ENCODE measurements around the gene DHRS1. TPM values are rescaled to one million over a fixed set of nuclear protein-coding genes. Genes with fewer than 3 reads are reported as not detected.
A peak's percentile ranks its signal among the peaks of the same experiment; 100 is the strongest.

DHRS1 gene
- total RNA-seq, 4 donors from 2014 or later = 49.0 to 101 (median 82.1) TPM

DNA sequence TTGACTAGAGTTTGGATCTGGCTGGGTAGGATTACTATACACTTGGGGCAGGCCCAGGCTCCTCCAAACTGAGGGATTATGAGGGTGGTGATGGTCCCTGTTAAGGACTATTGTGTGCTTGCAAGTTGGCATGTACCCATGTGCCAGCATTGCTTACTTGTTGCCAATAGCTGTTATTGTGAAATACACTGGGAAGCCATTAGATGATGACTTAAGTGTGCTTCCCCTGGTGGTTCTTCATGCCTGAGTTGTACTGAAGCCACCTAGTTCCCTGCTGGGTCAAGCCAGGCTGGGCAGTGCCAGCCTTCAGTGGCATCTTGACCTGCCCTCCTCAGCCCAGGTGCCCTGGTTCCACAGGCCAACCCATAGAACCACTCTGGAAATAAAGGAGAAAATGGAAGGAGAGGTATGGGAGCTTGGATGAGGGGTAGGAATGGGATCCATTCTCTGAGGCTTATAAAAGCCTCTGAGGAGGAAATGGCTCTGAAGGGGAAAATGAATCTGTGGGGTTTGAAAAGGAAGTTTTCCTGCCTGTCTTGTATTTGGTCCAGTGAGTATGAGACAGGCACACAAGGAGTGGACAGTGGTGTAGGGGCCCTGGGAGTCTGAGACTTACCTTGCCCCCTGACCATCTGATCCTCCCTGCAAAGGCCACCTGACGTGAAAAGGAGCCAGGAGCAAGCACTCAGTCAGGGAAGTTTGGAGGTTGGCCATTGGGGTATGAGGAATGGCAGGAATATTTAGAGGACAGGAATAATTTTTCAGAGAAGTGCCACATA is 12.4 kb upstream of the DHRS1 start:
- no peak for DNase-seq (ENCODE audit: low spot score in 2 of 2)
- Histone ChIP-seq H3K36me3 (peaks cover 5% of the 10 kb centered on the region), H3K27ac (peak overlapping the region; percentile 89), H3K9me3 (no peaks in the 10 kb centered on the region), H3K4me1 (peaks cover 96% of the 10 kb centered on the region), H3K4me3 (peak overlapping the region; percentile 63), H3K27me3 (no peaks in the 10 kb centered on the region)
- TF ChIP-seq EP300 (IDR thresholded peaks at IDR 0.05) = no peak
- TF ChIP-seq POLR2AphosphoS5 (IDR thresholded peaks at IDR 0.05) = peak in 1 of 3 donors; percentile 44
- WGBS = 85% methylated on average over 1 of the region's 1 CpG

DNA sequence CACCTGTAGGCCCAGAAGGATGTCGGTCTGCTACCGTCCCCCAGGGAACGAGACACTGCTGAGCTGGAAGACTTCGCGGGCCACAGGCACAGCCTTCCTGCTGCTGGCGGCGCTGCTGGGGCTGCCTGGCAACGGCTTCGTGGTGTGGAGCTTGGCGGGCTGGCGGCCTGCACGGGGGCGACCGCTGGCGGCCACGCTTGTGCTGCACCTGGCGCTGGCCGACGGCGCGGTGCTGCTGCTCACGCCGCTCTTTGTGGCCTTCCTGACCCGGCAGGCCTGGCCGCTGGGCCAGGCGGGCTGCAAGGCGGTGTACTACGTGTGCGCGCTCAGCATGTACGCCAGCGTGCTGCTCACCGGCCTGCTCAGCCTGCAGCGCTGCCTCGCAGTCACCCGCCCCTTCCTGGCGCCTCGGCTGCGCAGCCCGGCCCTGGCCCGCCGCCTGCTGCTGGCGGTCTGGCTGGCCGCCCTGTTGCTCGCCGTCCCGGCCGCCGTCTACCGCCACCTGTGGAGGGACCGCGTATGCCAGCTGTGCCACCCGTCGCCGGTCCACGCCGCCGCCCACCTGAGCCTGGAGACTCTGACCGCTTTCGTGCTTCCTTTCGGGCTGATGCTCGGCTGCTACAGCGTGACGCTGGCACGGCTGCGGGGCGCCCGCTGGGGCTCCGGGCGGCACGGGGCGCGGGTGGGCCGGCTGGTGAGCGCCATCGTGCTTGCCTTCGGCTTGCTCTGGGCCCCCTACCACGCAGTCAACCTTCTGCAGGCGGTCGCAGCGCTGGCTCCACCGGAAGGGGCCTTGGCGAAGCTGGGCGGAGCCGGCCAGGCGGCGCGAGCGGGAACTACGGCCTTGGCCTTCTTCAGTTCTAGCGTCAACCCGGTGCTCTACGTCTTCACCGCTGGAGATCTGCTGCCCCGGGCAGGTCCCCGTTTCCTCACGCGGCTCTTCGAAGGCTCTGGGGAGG is 11.3 kb upstream of the DHRS1 start, which contains the start of gene LTB4R:
LTB4R (plus strand) TSS at position 857 of the 959 bp plus-strand sequence. CDS start 4,150 bp downstream, outside the sequence.
- Histone ChIP-seq H3K27ac (peak within 1 kb of the TSS; percentile 89), H3K27me3 (no peaks in the 10 kb centered on the region), H3K4me3 (peak within 1 kb of the TSS; percentile 63), H3K36me3 (peaks cover 16% of the 10 kb centered on the region), H3K4me1 (peaks cover 85% of the 10 kb centered on the region), H3K9me3 (no peaks in the 10 kb centered on the region)
- TF ChIP-seq, protein P1, sequence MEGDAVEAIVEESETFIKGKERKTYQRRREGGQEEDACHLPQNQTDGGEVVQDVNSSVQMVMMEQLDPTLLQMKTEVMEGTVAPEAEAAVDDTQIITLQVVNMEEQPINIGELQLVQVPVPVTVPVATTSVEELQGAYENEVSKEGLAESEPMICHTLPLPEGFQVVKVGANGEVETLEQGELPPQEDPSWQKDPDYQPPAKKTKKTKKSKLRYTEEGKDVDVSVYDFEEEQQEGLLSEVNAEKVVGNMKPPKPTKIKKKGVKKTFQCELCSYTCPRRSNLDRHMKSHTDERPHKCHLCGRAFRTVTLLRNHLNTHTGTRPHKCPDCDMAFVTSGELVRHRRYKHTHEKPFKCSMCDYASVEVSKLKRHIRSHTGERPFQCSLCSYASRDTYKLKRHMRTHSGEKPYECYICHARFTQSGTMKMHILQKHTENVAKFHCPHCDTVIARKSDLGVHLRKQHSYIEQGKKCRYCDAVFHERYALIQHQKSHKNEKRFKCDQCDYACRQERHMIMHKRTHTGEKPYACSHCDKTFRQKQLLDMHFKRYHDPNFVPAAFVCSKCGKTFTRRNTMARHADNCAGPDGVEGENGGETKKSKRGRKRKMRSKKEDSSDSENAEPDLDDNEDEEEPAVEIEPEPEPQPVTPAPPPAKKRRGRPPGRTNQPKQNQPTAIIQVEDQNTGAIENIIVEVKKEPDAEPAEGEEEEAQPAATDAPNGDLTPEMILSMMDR (IDR thresholded peaks at IDR 0.05) = peak in 1 of 2 donors; percentile 56
- TF ChIP-seq POLR2AphosphoS5 (IDR thresholded peaks at IDR 0.05) (no peak), EP300 (IDR thresholded peaks at IDR 0.05) (no peak)
- 2% methylated on average over 41 of the region's 99 CpGs for WGBS
- DNase-seq (ENCODE audit: low spot score in 2 of 2) = peak; percentile 84 to 85

DNA sequence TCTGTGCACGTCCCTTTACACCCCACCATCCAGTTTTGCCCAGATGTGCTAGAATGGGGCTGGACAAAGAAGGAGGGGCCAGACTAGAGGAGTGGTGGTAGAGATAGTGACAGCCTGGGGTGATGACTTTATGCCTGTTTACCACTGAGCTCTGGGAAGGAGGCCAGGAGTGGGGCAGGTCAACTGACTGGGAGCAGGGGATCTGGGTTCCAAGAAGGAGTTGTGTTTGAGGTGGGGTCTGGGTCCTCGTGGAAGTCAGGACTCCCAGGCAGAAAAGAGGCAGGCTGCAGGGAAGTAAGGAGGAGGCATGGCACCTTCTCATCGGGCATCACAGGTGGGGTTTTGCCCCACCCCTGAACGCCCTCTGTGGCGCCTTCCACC is 10.7 kb upstream of the DHRS1 start:
- TF ChIP-seq, protein P1 (IDR thresholded peaks at IDR 0.05) = no peak
- TF ChIP-seq POLR2A (IDR thresholded peaks at IDR 0.05) = no peak
- no peak for TF ChIP-seq EP300 (IDR thresholded peaks at IDR 0.05)
- TF ChIP-seq POLR2AphosphoS5 (IDR thresholded peaks at IDR 0.05) = no peak
- Histone ChIP-seq H3K27me3 (no peaks in the 10 kb centered on the region), H3K4me3 (peak overlapping the region; percentile 63), H3K9me3 (no peaks in the 10 kb centered on the region), H3K36me3 (peaks cover 23% of the 10 kb centered on the region), H3K4me1 (peaks cover 78% of the 10 kb centered on the region), H3K27ac (peak overlapping the region; percentile 89)
- DNase-seq (ENCODE audit: low spot score in 2 of 2) = no peak
- 17% methylated on average over 2 of the region's 5 CpGs for WGBS

DNA sequence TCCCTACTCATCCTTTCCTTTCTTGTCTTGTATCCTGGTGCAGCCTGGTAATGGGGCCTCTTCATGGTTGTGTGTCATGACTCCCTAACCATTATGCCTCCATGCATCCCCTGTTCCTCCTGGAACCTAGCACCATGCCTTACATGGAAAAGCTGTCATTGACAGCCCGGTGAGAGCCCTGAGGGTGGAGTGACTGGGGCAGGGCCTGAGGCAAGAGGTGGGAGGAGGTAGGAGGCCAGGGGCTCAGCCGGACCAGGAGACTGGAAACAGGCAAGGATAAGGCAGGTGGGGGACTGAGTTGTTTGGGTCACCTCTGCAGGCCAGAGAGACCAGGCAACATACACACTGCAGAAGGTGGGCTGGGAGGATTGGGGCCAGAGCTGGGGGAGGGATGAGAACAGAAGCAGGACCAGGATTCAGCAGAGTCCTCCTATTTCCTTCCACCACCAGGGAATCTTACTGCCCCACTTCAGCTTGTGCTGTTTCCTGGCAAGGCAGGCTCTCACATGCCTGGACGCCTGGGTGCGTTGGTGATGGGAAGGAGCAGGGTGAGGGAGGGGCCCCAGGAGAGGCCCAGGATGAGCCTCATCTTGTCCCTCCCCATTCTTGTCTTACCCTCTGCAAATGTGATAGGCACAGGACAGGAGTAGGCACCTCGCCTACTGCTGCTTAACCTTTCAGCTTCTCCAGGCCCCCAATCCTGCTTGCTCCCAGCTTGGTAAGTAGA is 10.1 kb upstream of the DHRS1 start, which contains the start of gene LTB4R2:
LTB4R2 (plus strand) TSS at position 603 of the 727 bp plus-strand sequence. CDS start 525 bp downstream, outside the sequence.
- H3K36me3 ChIP-seq = peaks cover 29% of the 10 kb centered on the region
- H3K27ac ChIP-seq = peak within 1 kb of the TSS; percentile 89
- H3K27me3 ChIP-seq = no peaks in the 10 kb centered on the region
- H3K4me3 ChIP-seq = peak within 1 kb of the TSS; percentile 63
- no peak for DNase-seq (ENCODE audit: low spot score in 2 of 2)
- TF ChIP-seq EP300 (IDR thresholded peaks at IDR 0.05) (no peak), POLR2A (IDR thresholded peaks at IDR 0.05) (no peak), POLR2AphosphoS5 (IDR thresholded peaks at IDR 0.05) (no peak)
- TF ChIP-seq, protein P1 (IDR thresholded peaks at IDR 0.05) = no peak
- WGBS = 46% methylated on average over 3 of the region's 5 CpGs
- no peaks in the 10 kb centered on the region for H3K9me3 ChIP-seq
- peaks cover 73% of the 10 kb centered on the region for H3K4me1 ChIP-seq

Data from suprapubic skin (tissue), 4 donors.